ENCODE measurements around the gene ANAPC10. TPM values are rescaled to one million over a fixed set of nuclear protein-coding genes. Genes with fewer than 3 reads are reported as not detected.
A peak's percentile ranks its signal among the peaks of the same experiment; 100 is the strongest.

Gene ANAPC10
- total and polyA plus RNA-seq, 2 of the 4 experiments (the other 2 are of a cell fraction), result 17.1 to 22.4 TPM

DNA sequence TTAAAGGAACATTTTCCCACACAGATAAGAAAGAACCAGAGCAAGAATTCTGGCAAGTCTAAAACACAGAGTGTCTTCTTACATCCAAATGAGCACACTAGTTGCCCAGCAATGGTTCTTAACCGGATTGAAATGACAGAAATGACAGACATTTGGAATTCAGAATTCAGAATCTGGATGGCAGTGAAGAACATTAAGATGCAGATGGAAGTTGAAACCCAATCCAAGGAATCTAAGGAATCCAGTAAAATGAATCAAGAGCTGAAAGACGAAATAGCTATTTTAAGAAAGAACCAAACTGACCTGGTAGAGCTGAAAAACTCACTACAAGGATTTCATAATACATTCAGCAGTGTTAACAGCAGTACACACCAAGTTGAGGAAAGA, 21.5 kb downstream of the ANAPC10 start:
- no peak overlapping the region for H4K91ac ChIP-seq (ENCODE audit: insufficient read depth, low read depth, low read length)
- in situ Hi-C loops (cut with MboI; ENCODE audit: low sequenced_read_pairs) (no loop called here), intact Hi-C loops (cut with micrococcal nuclease) (no loop called here), dilution Hi-C loops (cut with HindIII; ENCODE audit: low sequenced_read_pairs, unreplicated experiment) (no loop called here)
- H2BK5ac ChIP-seq (ENCODE audit: low read depth, low read length, poor library complexity, severe bottlenecking), result no peak overlapping the region
- H3K4me2 ChIP-seq (ENCODE audit: low read depth, low read length), result no peak overlapping the region; the same call in 1 of the 2 replicates
- ChIA-PET POLR2A (ENCODE audit: unreplicated experiment) (no interaction called here), CTCF (no interaction called here)
- H4K5ac ChIP-seq (ENCODE audit: low read depth, low read length), result no peak overlapping the region
- no peak overlapping the region for H2BK15ac ChIP-seq (ENCODE audit: low read depth, low read length)
- TF ChIP-seq CEBPB (IDR thresholded peaks at IDR 0.05; ENCODE audit: low read depth, low read length) (no peak), POLR2A (IDR thresholded peaks at IDR 0.05; ENCODE audit: low read depth, low read length) (no peak), BHLHE40 (IDR thresholded peaks at IDR 0.05; ENCODE audit: low read depth, low read length) (no peak), RCOR1 (IDR thresholded peaks at IDR 0.05; ENCODE audit: insufficient replicate concordance, low read length) (no peak), MXI1 (IDR thresholded peaks at IDR 0.05; ENCODE audit: borderline replicate concordance, low read depth, low read length) (no peak), RAD21 (IDR thresholded peaks at IDR 0.05; ENCODE audit: low read length) (no peak), NFE2L2 (IDR thresholded peaks at IDR 0.05; ENCODE audit: low read depth, low read length) (no peak), CHD1 (IDR thresholded peaks at IDR 0.05; ENCODE audit: low read depth, low read length) (no peak), MAZ (IDR thresholded peaks at IDR 0.05; ENCODE audit: borderline replicate concordance, low read depth, low read length) (no peak), RFX5 (IDR thresholded peaks at IDR 0.05; ENCODE audit: low read depth, low read length) (no peak), MAFK (IDR thresholded peaks at IDR 0.05; ENCODE audit: low read depth, low read length) (no peak), SMC3 (IDR thresholded peaks at IDR 0.05; ENCODE audit: low read depth, low read length) (no peak)
- TF ChIP-seq, protein P1, sequence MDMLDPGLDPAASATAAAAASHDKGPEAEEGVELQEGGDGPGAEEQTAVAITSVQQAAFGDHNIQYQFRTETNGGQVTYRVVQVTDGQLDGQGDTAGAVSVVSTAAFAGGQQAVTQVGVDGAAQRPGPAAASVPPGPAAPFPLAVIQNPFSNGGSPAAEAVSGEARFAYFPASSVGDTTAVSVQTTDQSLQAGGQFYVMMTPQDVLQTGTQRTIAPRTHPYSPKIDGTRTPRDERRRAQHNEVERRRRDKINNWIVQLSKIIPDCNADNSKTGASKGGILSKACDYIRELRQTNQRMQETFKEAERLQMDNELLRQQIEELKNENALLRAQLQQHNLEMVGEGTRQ (IDR thresholded peaks at IDR 0.05; ENCODE audit: low read depth, low read length), result no peak
- TF ChIP-seq, protein P2, sequence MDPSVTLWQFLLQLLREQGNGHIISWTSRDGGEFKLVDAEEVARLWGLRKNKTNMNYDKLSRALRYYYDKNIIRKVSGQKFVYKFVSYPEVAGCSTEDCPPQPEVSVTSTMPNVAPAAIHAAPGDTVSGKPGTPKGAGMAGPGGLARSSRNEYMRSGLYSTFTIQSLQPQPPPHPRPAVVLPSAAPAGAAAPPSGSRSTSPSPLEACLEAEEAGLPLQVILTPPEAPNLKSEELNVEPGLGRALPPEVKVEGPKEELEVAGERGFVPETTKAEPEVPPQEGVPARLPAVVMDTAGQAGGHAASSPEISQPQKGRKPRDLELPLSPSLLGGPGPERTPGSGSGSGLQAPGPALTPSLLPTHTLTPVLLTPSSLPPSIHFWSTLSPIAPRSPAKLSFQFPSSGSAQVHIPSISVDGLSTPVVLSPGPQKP (IDR thresholded peaks at IDR 0.05; ENCODE audit: borderline replicate concordance, low read depth, low read length), result no peak
- TF ChIP-seq, protein P3, sequence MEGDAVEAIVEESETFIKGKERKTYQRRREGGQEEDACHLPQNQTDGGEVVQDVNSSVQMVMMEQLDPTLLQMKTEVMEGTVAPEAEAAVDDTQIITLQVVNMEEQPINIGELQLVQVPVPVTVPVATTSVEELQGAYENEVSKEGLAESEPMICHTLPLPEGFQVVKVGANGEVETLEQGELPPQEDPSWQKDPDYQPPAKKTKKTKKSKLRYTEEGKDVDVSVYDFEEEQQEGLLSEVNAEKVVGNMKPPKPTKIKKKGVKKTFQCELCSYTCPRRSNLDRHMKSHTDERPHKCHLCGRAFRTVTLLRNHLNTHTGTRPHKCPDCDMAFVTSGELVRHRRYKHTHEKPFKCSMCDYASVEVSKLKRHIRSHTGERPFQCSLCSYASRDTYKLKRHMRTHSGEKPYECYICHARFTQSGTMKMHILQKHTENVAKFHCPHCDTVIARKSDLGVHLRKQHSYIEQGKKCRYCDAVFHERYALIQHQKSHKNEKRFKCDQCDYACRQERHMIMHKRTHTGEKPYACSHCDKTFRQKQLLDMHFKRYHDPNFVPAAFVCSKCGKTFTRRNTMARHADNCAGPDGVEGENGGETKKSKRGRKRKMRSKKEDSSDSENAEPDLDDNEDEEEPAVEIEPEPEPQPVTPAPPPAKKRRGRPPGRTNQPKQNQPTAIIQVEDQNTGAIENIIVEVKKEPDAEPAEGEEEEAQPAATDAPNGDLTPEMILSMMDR (conservative IDR thresholded peaks at IDR 0.05; ENCODE audit: low read depth, low read length), result no peak
- H3K27ac ChIP-seq (ENCODE audit: insufficient read depth, low read length), result no peak overlapping the region
- H2AFZ ChIP-seq (replicated peaks; ENCODE audit: low read length, poor library complexity), result no peak overlapping the region
- no peak overlapping the region for H2BK20ac ChIP-seq (ENCODE audit: low read depth, low read length)
- H3K9me1 ChIP-seq (ENCODE audit: insufficient read depth, low read length), result no peaks in the 10 kb centered on the region; the same call in 1 of the 2 replicates
- H2AK5ac ChIP-seq (ENCODE audit: low read depth, low read length), result no peak overlapping the region
- H3K79me1 ChIP-seq (ENCODE audit: low read depth in 1 of 2, low read length in 2 of 2), result peaks cover 6 to 24% of the 10 kb centered on the region in 2 experiments; a peak in 3 of 4 replicates
- no peak overlapping the region for H3K4me3 ChIP-seq (ENCODE audit: insufficient read depth, low read depth, low read length)
- H3K23ac ChIP-seq (ENCODE audit: low read depth, low read length), result no peak overlapping the region
- WGBS, 2 experiments (ENCODE audit: extremely low coverage in 2 of 2, insufficient read length in 1 of 2), result no CpG with 5 or more reads among the region's 2 CpGs
- H4K20me1 ChIP-seq (ENCODE audit: insufficient read depth, low read length), result no peaks in the 10 kb centered on the region
- no TSS peak for BruUV-seq (replicated peaks)
- H3K36me3 ChIP-seq (ENCODE audit: control insufficient read depth, insufficient read depth, low read length), result no peaks in the 10 kb centered on the region
- H2BK120ac ChIP-seq (ENCODE audit: low read depth, low read length), result no peak overlapping the region
- H3K9ac ChIP-seq (ENCODE audit: low read depth, low read length), result no peak overlapping the region
- no peak overlapping the region for H2AK9ac ChIP-seq (replicated peaks; ENCODE audit: low read depth, low read length, poor library complexity)
- no peaks in the 10 kb centered on the region for H3K27me3 ChIP-seq (ENCODE audit: control insufficient read depth, insufficient read depth, low read length)
- no peak overlapping the region for H3K4ac ChIP-seq (ENCODE audit: low read depth, low read length)
- H3K14ac ChIP-seq (replicated peaks; ENCODE audit: low read depth, low read length), result no peak overlapping the region
- no peaks in the 10 kb centered on the region for H3K4me1 ChIP-seq (ENCODE audit: control insufficient read depth, insufficient read depth, low read length)
- DNase-seq (peak; percentile 10), ATAC-seq (ENCODE audit: low read depth) (no peak)
- H4K8ac ChIP-seq (ENCODE audit: low read depth in 2 of 2, low read length in 2 of 2), result no peak overlapping the region
- no peaks in the 10 kb centered on the region for H3K9me3 ChIP-seq (ENCODE audit: control insufficient read depth, insufficient read depth, low read length)
- no peak overlapping the region for H3K18ac ChIP-seq (ENCODE audit: low read depth, low read length)
- H3K56ac ChIP-seq (ENCODE audit: extremely low read depth, insufficient read depth, low read length), result no peak overlapping the region

All from IMR-90 (cell line).